ENCODE measurements around the gene H2AZ2.
A peak's percentile ranks its signal among the peaks of the same experiment; 100 is the strongest.
"Not testable (repeated sequence)": the region's sequence is repeated elsewhere in the genome, so short reads cannot be mapped to it uniquely, and the experiment has no call there.

Gene H2AZ2

DNA sequence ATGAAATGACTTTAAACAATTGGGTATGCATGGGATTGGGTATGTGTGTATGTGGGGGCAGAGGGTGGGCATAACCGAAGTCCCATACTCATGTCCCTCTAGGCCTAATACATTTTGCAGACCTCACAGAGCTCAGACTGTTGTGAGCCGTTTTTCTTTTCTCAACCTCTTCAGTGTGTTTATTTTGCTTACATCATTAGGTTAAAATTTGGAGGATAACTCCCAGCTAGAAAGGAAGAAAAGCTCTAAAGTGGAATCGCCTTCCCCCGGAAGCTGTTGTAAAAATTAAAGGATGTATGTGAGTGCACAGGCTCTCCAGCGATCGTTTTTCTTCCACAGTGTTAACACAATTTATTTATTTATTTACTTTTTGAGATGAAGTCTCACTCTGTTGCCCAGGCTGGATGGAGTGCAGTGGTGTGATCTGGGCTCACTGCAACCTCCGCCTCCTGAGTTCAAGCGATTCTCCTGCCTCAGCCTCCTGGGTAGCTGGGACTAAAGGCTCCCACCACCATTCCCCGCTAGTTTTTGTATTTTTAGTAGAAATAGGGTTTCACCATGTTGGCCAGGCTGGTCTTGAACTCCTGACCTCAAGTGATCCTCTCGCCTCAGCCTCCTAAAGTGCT is 1.5 kb upstream of the H2AZ2 start:
- H3K4me3 ChIP-seq (ENCODE audit: low read length): peak overlapping the region; percentile 67; the same call in 1 of the 2 replicates
- no peak for TF ChIP-seq CTCF (conservative IDR thresholded peaks at IDR 0.05; ENCODE audit: low read length)
- DNase-seq (ENCODE audit: low read depth): no peak

DNA sequence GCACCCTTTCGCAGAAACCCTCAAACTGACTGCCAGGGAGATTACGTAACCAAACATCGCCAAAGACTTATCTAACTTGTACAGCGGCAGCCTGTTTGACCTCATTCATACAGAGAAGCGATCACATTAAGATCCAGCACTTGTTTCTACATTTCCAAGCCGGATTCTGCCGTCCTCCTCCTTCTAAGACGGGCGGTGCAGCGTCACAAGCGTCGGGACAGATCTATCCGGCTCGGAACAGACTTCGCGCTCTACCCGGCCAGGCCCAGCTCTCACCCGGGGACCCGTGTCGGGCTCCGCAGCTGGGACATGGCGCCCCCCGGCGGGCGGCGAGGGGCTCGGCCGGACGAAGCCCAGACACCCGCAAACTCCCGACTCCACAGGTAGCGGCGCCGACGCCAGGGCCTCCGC is 373 bp downstream of the H2AZ2 start:
- peak overlapping the region; percentile 89 for H3K4me3 ChIP-seq (ENCODE audit: low read length)
- TF ChIP-seq CTCF (conservative IDR thresholded peaks at IDR 0.05; ENCODE audit: low read length): peak; percentile 60
- peak; percentile 83 for DNase-seq (ENCODE audit: low read depth)

DNA sequence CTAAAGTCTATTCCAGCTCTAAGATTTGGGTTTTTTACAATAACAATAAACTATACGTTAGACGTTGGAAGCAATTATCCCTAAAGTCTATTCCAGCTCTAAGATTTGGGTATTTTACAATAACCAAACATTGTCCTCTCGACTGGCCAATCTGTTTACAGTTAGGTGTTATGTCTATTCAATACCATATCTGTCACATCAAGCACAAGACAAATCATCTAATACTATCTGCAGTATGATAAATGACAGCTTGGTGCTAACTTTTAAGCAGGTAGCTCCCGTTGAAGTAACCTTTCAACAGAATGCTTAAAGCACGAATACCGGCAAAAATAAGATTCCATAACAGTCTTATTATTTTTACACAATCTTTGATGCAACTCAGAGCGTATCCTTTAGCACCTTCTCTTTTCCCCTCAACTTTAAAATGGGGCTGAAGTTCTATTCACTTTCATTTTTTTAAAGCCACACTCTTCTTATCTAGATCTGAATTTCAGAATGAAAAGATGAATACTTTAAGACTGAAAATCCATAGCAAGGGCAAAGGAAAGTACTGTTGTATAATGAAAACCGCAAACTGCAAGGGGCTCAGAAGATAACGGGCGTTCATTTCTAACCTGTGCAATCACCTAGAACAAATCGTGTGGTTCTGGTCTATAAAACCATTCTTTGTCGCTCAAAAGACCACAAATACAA is 925 bp downstream of the H2AZ2 start:
- no peak for TF ChIP-seq CTCF (conservative IDR thresholded peaks at IDR 0.05; ENCODE audit: low read length)
- DNase-seq (ENCODE audit: low read depth): no peak

GRCh38 chr7:44846390-44846789 is 1.5 kb downstream of the H2AZ2 start:
- not testable (repeated sequence) for DNase-seq (ENCODE audit: low read depth)
- H3K4me3 ChIP-seq (ENCODE audit: low read length): peak overlapping the region; percentile 89

More for the DNA sequence above, 925 bp downstream of the H2AZ2 start:
- H3K4me3 ChIP-seq (ENCODE audit: low read length): peak overlapping the region; percentile 89

GRCh38 chr7:44845451-44845850 is 2.4 kb downstream of the H2AZ2 start:
- H3K4me3 ChIP-seq (ENCODE audit: low read length): no peak overlapping the region
- DNase-seq (ENCODE audit: low read depth): no peak
- no peak for TF ChIP-seq CTCF (conservative IDR thresholded peaks at IDR 0.05; ENCODE audit: low read length)

DNA sequence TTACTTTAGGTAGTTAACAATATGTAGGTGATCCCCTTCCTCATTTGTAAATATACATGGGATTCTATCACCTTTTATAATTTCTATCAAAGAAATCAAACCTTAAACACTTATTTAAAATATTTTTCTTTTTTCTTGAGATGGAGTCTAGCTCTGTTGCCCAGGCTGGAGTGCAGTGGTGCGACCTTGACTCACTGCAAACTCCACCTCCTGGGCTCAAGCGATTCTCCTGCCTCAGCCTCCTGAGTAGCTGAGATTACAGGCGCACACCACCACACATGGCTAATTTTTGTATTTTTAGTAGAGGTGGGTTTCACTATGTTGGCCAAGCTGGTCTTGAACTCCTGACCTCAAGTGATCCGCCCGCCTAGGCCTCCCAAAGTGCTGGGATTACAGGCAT is 4.4 kb downstream of the H2AZ2 start:
- not testable (repeated sequence) for H3K4me3 ChIP-seq (ENCODE audit: low read length); DNase-seq (ENCODE audit: low read depth)

DNA sequence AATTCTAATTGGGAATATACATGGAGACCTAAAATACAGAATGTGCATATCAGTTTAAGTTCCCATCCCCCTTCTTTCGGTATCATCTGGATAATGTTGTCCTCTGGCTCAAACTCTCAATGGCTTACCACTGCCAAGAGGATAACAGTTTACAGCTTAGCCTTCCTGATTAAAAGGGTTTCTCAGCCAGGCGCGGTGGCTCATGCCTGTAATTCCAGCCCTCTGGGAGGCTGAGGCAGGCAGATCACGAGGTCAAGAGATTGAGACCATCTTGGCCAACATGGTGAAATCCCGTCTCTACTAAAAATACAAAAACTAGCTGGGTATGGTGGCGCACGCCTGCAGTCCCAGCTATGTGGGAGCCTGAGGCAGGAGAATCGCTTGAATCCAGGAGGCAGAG is 5.2 kb downstream of the H2AZ2 start:
- not testable (repeated sequence) for DNase-seq (ENCODE audit: low read depth); H3K4me3 ChIP-seq (ENCODE audit: low read length)

DNA sequence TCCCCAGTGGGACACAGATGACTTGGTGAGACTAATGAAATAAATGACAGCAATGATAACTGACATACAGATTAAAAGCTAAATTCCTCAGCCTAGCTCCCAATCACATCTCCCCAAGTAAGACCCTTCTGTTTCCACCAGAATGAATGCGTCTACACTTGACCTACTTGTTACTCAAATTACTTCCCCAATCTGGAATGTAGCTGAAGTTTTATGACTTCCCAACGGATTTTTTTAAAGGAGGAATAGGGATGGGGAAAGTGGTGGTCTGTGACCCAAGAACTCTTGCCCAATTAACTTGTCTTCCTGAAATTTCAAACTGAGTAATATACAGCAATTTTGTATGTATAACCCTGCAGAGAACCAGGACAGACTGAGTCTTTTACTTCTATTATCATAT is 9.1 kb downstream of the H2AZ2 start:
- DNase-seq (ENCODE audit: low read depth): no peak
- TF ChIP-seq CTCF (conservative IDR thresholded peaks at IDR 0.05; ENCODE audit: low read length): no peak

More for the DNA sequence above, 9.1 kb downstream of the H2AZ2 start:
- H3K4me3 ChIP-seq (ENCODE audit: low read length): no peak overlapping the region

Data from AG10803 (cell line).